GM21619 (cell line): Measurements from ENCODE around the gene VOPP1.
"Not testable (repeated sequence)": the region's sequence is repeated elsewhere in the genome, so short reads cannot be mapped to it uniquely, and the experiment has no call there.

Experiments
- ATAC-seq: cut with Tn5 transposase; IDR thresholded peaks from one replicate; pipeline ENCODE4 v1.9.1; 2021; ENCODE audit not compliant: unreplicated experiment

Gene VOPP1

GRCh38 chr7:55512635-55513191 lies 59.6 kb downstream of the VOPP1 start:
- ATAC-seq, result no peak

- no peak for ATAC-seq
These were observed 61.7 kb downstream of the VOPP1 start for GRCh38 chr7:55510621-55511020.

- ATAC-seq, result not testable (repeated sequence)
These were observed 62.1 kb downstream of the VOPP1 start for GRCh38 chr7:55510206-55510605.

GRCh38 chr7:55509322-55509721 lies 63.0 kb downstream of the VOPP1 start:
- ATAC-seq, result no peak

- ATAC-seq, result peak; percentile 74
These were observed 63.9 kb downstream of the VOPP1 start for GRCh38 chr7:55508221-55509011.

- ATAC-seq, result no peak
These were observed 64.6 kb downstream of the VOPP1 start for GRCh38 chr7:55507743-55508142.

- no peak for ATAC-seq
These were observed 67.2 kb downstream of the VOPP1 start for GRCh38 chr7:55504967-55505658.

GRCh38 chr7:55504093-55504859 lies 68.0 kb downstream of the VOPP1 start:
- ATAC-seq, result no peak

- ATAC-seq, result no peak
These were observed 69.4 kb downstream of the VOPP1 start for GRCh38 chr7:55502858-55503440.

- no peak for ATAC-seq
These were observed 70.0 kb downstream of the VOPP1 start for GRCh38 chr7:55502124-55502857.

GRCh38 chr7:55501611-55502010 lies 70.7 kb downstream of the VOPP1 start:
- ATAC-seq, result no peak

GRCh38 chr7:55500117-55500756 lies 72.1 kb downstream of the VOPP1 start:
- no peak for ATAC-seq

GRCh38 chr7:55499591-55499990 lies 72.7 kb downstream of the VOPP1 start:
- no peak for ATAC-seq

- no peak for ATAC-seq
These were observed 73.5 kb downstream of the VOPP1 start for GRCh38 chr7:55498770-55499169.

- no peak for ATAC-seq
These were observed 74.2 kb downstream of the VOPP1 start for GRCh38 chr7:55498142-55498541.

- ATAC-seq, result no peak
These were observed 74.8 kb downstream of the VOPP1 start for GRCh38 chr7:55497521-55497920.

- no peak for ATAC-seq
These were observed 75.4 kb downstream of the VOPP1 start for GRCh38 chr7:55496906-55497305.

GRCh38 chr7:55494951-55495350 lies 77.4 kb downstream of the VOPP1 start:
- no peak for ATAC-seq

GRCh38 chr7:55493408-55493807 lies 78.9 kb downstream of the VOPP1 start:
- ATAC-seq, result no peak

- no peak for ATAC-seq
These were observed 81.0 kb downstream of the VOPP1 start for GRCh38 chr7:55491346-55491745.
